Endothelial cell of umbilical vein (primary cell): Measurements from ENCODE around the gene DDHD1.

Experiments
- EZH2 ChIP-seq: IDR thresholded peaks from 2 replicates; pipeline ENCODE4 v1.6.1; 2012; ENCODE audit warnings: borderline replicate concordance, low read depth, mild to moderate bottlenecking, moderate library complexity, low read length, inconsistent platforms; ENCODE audit not compliant: severe bottlenecking
- FOS ChIP-seq: IDR thresholded peaks from 2 replicates; pipeline ENCODE4 v1.6.1; 2011; ENCODE audit warnings: mild to moderate bottlenecking, low read length, moderate library complexity, borderline replicate concordance; ENCODE audit not compliant: insufficient read depth
- GATA2 ChIP-seq: IDR thresholded peaks from 2 replicates; pipeline ENCODE4 v1.7.0; 2011; ENCODE audit warnings: low read depth, mild to moderate bottlenecking, moderate library complexity, mixed read lengths, low read length; ENCODE audit not compliant: insufficient read length, insufficient read depth
- JUN ChIP-seq: IDR thresholded peaks from 2 replicates; pipeline ENCODE4 v1.6.1; 2011; ENCODE audit warnings: borderline replicate concordance, low read depth; ENCODE audit not compliant: insufficient read length, insufficient read depth
- POLR2A ChIP-seq: IDR thresholded peaks from 2 replicates; pipeline ENCODE4 v1.6.1; 2012; ENCODE audit warnings: low read depth, mild to moderate bottlenecking, control low read depth, low read length
- POLR2AphosphoS5 ChIP-seq: IDR thresholded peaks from 2 replicates; pipeline ENCODE4 v1.6.1; 2012; ENCODE audit warnings: low read depth, mild to moderate bottlenecking, control low read depth, low read length, moderate library complexity; ENCODE audit not compliant: insufficient read depth
- TF ChIP-seq, protein P1 (sequence below), 2 donors: IDR thresholded peaks; 1 replicate in 1 of 2; 2 replicates in 1 of 2; pipeline ENCODE4 v1.5.1; 2011; ENCODE audit warnings: low read length in 2 of 2, mild to moderate bottlenecking in 2 of 2, moderate library complexity in 2 of 2, control low read depth in 1 of 2, inconsistent platforms in 1 of 2, low read depth in 1 of 2; ENCODE audit not compliant: insufficient read depth in 1 of 2; ENCODE audit errors: extremely low read depth in 1 of 2
- TF ChIP-seq, protein P2 (sequence below): IDR thresholded peaks from 2 replicates; pipeline ENCODE4 v1.6.1; 2011; ENCODE audit not compliant: insufficient read depth, insufficient read length

DNA sequence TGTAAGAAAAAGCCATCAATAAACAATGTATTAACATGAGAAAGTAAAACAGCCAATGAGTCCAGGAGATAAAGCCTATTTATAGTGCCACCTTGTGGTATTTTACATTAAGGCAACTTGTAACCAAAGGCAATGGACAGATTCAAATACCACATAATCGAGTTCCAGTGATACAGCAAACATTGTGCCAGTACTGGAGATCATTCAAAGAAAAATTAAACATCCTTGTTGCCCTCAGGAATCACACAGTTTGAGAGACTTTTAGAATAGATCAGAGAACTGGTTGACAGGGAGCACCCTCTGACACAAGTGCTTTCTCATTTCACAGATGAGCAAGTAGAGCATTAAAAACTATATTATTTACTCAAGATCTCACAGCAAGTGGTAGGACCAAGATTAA is 98.1 kb downstream of the DDHD1 start:
- TF ChIP-seq POLR2A: no peak
- TF ChIP-seq, protein P1, sequence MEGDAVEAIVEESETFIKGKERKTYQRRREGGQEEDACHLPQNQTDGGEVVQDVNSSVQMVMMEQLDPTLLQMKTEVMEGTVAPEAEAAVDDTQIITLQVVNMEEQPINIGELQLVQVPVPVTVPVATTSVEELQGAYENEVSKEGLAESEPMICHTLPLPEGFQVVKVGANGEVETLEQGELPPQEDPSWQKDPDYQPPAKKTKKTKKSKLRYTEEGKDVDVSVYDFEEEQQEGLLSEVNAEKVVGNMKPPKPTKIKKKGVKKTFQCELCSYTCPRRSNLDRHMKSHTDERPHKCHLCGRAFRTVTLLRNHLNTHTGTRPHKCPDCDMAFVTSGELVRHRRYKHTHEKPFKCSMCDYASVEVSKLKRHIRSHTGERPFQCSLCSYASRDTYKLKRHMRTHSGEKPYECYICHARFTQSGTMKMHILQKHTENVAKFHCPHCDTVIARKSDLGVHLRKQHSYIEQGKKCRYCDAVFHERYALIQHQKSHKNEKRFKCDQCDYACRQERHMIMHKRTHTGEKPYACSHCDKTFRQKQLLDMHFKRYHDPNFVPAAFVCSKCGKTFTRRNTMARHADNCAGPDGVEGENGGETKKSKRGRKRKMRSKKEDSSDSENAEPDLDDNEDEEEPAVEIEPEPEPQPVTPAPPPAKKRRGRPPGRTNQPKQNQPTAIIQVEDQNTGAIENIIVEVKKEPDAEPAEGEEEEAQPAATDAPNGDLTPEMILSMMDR (IDR thresholded peaks at IDR 0.05; ENCODE audit: extremely low read depth in 1 of 2, insufficient read depth in 1 of 2, low read depth in 1 of 2, low read length in 2 of 2): peak; percentile 46 to 50
- no peak for TF ChIP-seq FOS
- TF ChIP-seq POLR2AphosphoS5: no peak
- TF ChIP-seq JUN: no peak
- TF ChIP-seq GATA2: no peak
- TF ChIP-seq, protein P2, sequence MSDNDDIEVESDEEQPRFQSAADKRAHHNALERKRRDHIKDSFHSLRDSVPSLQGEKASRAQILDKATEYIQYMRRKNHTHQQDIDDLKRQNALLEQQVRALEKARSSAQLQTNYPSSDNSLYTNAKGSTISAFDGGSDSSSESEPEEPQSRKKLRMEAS: no peak
- TF ChIP-seq EZH2: no peak
